COLO668 (cell line): ENCODE results near the gene CAPN12.
A peak's percentile ranks its signal among the peaks of the same experiment; 100 is the strongest.

Experiments
- DNase-seq: peaks from one replicate; lab custom pipeline; 2025; ENCODE audit not compliant: unreplicated experiment; lab: John Stamatoyannopoulos, UW

CAPN12 gene

DNA sequence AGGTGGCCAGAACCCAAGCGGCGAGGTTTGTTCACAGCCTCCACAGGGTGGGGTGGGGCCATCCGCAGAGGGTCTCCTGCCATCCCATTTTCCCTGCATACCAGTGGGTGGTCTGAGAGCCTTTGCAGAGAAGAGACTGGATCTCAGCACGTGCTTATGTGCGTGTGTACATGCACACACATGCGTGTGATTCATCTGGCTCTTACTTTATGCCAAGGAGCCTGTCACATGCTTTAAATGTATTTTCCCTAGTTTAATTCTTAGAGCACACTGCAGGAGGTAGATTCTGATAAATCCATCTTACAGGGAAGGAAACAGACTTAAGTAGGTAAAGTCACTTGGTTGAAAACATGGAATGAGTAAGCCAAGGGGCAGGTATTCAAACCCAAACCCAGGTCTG is 47.1 kb downstream of the CAPN12 start:
- DNase-seq: no peak

DNA sequence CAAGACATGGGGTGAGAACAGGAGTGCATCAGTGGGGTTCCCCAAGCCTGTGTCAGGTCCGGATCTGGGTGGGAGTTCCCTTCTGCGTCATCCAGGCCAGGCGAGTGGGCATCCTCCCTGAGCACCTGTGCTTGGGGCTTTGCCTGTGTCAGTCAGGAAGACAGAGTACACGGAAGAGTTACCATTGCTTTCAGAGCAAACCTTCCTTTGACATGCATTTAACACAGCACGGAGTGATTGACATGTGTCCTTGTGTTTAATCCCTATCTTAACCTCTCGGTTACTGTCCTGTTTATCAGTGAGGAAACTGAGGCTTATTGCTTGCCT is 47.6 kb downstream of the CAPN12 start:
- no peak for DNase-seq

DNA sequence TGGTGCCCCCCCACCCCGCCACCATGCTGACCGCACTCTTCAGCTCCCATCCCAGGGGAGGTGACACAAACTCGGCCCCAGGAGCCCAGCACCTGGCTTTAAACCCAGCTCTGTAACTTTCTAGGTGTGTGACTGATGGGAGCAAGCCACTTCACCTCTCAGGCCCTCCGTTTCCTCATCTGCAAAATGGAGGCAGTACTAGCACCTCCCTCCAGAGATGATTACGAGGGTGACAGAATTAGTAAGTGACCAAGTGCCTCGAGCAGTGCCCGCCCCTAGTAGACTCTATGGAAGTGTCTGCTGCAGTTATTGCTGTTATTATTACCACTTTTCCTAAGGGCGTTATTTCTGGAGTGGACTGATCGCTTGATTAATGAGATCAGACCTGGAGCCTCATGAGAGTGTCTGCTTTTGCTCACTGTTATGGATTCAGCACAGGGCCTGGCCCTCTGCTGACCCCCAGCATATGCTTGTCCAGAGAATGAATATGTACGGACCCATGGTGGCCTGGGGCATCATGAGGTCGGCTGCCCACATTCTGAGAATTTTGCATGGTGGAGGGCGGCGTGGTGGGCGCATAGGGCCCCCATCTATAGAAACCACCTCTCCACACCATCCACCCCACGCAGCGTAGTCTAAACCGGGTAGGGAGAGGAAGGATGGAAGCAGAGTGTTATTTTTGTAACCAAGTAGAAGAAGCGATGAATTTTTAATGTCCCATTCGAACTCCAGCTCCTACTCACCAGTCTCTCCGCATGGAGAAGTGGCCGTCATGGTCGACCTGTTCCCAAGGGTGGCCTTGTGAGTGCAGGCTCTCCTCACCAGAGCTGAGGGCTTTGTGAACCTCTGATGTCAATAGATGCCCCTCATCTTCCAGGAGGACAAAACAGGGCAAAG is 48.2 kb downstream of the CAPN12 start:
- no peak for DNase-seq

DNA sequence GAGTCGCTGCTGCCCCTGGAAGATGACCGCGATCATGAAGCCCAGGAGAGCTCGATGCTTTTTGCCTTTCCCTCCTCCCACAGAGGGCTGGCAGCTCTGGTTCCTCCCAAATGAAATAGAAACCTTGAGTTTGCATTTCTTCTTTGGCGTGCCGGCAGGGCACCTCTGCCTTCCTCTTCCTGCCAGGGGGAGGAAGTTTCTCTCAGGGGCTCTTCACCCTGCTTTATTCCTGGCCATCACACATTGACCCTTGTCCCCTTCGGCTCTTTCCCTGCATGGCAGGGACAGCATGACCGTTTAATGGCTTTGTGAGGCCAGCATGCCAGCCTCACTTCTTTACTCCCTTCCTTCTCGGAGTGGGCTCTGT is 49.0 kb downstream of the CAPN12 start:
- no peak for DNase-seq

DNA sequence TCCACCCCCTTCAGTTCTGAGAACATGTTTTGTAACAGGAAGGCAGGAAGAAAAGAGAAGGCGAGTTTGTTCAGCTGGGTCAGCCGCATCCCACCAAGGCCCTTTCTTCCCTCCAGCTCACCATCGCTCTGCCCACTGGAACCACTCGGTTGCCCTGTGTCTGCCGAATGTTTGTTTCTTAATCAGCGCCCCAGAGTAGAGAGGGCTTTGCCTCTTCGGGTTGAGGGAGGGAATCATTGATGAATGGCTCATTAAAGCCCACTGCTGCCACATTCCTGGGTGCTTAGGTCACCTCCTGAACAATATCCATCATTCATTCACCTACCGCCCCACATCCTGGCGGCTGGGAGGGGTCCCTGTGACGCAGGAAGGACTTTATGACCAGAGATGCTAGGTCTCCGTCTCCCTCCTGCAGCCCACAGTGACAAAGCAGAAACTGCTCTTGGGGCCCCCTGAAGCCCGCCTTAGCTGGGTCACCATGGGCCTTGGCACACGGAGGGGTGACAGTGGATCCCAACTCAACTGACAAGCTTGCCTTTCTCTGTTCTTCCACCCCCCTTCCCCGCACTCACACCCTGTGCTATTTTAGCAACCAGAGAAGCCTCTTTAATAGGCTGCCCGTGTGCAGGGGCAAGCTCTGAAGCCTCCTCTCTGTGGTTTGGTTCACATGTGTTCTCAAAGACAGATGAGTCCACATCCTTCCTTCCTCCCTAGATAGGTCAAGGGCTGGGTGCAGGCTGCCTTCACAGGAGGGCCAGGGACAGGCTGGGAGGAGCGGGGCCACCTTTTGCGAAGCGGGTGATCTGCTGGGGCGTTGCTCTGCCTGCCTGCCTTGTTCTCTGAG is 50.7 kb downstream of the CAPN12 start:
- no peak for DNase-seq

DNA sequence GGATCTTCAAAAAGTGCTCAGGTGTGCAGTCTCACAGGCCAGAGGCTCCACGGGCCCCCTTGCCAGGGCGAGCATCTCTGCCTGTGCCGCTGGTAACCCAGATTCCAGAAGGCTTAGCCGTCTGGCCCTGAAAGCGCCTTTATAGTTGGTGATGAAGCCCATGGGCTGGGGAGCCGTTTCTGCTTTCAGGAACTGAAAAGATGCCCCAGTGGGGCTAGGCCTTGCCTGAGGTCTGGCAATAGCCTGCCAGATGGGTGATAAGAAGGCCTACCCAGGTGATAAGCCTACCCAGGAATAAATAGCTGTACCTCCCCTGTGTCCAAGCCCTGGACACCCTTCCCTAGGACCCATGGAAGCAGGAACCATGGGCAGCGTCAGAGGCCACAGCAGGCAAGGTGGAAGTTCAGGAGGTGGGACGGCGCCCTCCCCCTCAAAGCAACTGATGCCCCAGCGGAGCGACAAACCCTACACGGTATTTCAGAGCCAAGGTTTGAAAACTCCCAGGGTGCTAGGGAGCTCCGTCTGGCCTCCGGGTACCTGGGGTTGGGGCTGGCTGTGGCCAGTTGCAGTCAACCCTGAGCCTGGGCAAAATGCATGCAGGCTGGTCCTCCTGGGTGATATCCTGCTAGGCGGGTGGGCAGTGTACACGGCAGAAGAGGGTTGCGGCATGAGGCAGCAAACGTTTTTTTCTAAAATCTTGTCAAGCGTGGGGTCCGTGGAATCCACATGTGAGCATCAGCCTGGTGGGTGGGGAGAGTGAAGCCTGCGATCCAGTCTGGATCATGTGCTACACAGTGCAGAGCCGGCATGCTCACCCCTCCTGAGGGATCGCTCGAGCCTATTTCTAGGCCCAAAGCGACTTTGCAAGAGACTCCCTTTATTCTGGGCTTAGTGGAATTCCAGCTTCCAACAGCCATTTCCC is 51.6 kb downstream of the CAPN12 start:
- DNase-seq: no peak

DNA sequence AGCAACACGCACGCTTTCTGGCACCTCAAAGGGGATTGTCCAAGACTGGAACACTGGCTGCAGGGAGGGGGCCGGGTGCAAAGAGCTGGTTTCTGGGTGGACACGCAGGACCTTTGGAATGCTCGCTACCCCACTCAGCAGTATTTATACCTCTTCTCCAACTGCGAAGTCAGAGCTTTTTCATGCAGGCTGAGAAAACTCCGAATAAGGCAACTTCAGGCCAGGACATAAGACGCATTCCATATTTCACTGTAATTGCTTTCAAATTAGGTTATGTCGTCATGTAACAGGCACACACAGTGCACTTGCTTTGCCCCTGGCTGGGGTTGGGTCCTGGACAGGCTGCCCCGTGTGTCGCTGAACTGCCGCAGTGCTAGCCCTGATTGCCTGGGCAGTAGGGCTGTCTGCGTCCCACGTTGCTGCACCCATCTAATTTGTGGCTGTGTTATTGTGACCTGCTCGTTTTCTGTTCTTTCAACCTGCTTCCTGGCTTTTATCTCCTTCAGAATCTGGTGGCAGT is 52.3 kb downstream of the CAPN12 start:
- no peak for DNase-seq

DNA sequence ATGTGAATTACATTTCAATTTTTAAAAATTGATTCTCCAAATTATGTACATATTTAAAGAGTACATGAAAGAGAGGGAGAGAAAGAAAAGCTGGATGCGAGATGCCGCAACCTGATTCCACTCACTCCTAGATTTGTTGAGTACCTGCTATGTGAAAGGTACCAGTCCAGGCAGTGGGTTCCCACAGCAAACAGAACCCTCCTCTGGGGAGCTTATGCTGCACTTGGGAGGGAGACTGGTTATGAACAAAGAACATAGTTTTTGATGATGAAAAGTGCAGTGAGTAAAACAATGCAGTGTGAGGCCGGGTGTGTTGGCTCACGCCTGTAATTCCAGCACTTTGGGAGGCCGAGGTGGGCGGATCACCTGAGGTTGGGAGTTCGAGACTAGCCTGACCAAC is 53.4 kb downstream of the CAPN12 start:
- no peak for DNase-seq

DNA sequence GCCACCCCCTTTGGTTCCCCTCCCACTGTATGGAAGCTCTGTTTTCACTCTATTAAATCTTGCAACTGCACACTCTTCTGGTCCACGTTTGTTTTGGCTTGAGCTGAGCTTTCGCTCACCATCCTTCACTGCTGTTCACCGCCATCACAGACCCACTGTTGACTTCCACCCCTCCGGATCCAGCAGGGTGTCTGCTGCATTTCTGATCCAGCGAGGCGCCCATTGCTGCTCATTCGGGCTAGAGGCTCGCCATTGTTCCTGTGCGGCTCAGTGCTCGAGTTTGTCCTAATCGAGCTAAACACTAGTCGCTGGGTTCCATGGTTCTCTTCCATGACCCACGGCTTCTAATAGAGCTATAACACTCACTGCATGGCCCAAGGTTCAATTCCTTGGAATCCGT is 54.1 kb downstream of the CAPN12 start:
- DNase-seq: no peak

DNA sequence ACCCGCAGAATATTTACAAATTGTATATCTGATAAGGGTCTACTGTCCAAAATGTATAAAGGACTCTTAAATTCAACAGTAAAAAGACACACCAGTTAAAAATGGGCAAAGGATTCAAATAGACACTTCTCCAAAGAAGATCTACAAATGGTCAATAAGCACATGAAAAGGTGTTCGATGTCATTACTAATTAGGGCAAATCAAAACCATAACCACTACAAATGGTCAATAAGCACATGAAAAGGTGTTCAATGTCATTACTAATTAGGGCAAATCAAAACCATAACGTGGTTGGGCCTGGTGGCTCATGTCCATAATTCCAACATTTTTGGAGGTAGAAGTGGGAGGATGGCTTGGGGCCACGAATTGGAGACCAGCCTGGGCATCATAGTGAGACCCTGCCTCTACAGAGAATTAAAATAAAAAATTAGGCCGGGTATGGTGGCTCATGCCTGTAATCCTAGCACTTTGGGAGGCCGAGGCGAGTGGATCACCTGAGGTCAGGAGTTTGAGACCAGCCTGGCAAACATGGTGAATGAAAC is 56.4 kb downstream of the CAPN12 start:
- DNase-seq: no peak

DNA sequence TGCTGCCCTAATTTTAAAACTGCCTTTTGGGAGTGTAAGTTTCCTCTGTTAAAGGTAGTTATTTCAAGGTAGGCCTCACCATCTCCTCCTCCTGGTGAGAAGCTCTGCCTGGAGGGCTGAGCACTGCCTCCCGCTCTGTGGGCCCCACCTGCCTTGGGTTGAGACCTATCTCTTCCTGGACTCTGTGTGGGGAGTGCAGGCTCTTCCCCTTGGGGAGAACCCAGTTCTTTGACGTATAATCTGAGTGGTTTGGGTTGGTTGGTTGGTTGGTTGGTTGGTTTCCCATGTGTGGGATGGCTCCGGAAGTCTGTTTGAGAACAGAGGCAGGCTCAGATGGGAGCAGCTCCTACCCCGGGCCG is 57.8 kb downstream of the CAPN12 start:
- DNase-seq: peak; percentile 55

DNA sequence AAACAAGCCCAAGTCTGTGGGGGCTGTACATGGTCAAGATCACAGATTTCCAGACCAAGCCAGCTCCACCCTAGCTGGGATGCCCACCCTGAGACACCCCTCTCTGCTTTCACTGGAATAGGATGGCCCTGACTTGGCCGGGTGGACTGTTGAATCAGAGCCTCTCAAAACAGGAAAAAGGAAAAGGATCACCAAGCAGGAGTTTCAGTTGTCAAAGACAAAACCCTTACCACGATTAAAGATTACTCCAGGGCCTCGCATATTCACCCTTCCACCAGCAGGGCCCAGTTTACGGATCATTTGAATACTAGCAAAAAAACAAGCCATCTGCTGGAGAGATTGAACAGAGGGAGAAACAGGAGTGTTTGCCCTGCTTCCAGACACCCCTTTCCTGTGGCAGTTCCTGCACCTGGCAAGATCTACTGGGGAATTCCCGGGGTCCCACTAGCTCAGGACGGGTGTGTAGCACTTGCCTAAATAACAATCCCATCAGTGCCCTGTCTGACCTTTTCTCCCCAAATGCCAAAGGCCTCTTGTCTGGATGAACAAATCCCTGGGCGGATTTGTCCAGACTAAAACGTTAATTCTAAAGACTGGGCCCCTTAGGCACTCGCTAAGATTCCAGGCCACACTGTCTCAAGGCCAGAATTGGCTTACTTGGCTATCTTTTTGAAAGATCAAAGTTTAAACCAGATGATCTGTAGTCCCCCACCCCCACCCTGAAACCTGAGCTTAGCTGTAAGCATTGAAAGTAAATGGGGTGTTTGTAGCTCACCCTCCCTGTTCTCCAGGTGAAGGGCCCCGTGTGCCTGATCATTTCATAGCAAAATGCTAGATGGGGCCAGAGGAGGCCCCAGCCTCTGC is 58.4 kb downstream of the CAPN12 start:
- peak; percentile 56 for DNase-seq

DNA sequence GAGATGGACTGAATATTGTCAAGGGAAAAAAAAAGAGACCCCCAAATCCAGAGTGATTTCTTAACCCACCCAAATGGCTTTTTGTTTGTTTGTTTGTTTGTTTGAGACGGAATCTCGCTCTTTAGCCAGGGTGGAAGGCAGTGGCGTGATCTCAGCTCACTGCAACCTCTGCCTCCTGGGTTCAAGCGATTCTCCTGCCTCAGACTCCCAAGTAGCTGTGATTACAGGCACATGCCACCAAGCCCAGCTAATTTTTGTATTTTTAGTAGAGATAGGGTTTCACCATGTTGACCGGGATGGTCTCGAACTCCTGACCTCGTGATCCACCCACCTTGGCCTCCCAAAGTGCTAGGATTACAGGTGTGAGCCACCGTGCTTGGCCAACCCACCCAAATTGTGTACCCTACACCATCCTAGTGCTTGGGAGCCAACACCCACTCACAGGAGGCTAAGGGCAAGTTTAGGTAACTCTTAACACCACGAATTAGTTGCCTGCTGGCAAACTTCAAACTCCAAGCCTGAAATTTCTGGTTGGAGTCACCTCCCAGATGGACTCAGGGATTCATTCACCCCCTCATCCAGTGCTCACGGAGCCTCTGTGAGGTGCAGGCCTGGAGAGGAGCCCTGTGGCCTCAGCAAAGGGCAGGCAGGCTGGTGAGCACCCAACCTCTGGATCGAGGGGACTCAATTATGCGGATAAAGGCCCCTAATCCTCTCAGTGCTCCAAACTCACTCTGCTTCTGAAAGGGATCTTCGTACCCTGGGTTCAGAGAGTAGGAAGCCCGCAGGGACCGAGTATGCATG is 59.2 kb downstream of the CAPN12 start:
- no peak for DNase-seq

DNA sequence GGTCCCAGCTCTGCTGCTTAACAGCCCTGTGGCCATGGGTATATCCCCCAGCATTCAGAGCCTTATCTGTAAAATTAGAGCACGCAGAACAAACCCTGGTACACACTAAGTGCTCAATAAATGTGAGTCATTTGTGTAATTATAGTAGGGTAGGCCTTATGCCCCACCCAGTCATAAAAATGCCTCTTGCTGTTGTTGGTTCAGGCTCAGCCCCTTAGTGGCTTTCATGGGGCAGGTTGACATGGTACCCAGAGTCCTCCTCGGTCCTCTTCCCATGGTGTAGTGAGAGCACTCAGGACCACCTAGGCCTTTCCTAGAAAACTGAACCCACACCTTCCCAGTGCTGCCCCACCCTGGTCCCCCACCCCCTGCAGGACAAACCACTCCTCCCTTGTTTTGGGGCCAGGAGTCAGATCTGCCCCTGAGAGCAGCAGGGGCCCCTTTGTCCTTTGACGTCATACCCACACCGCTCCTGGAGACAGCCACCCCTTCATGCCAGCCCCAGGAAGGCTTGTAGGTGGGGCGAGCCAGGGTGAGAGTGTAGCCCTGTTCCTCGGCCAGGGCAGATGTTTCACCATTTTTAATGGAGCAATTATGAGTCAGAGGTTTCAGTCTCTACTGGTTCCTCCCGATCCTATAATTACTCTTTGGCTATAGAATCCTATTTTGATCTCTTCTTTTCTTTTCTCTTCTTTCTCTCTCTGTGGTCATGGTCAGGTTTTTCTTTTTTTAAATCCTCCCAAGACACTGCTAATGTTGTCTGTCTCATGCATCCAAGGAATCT is 60.0 kb downstream of the CAPN12 start:
- DNase-seq: peak; percentile 60

DNA sequence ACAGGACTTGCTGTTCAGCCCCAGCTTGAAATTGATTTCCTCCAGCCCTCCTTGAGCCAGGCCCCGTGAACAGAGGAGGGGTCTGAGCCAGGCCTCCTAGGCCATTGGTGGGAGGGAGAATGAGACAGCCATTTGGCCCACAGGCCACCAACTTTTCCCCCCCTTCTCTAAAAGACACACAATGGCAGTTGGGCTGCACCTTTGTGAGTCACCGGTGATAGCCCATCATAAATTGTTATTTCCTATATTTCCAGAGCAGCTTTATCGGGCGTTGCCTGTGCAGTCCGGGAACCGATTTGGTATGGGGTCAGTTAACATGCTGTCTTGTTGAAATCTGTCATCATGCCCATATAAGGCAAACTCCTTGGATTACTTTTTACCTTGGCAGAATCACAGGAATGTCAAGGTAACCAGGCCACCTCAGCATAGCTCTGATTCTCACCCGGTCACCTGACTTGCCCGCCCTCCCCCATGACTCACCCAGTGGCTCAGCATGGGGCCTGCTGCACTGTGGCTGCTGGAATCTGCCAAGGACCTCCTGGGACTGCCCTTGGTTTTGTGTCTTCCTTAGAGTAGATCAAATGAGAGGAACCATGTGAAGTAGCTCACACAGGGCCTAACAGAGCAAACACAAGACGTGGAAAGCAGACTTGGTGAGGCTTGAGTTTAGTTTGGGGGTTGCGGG is 60.7 kb downstream of the CAPN12 start:
- DNase-seq: peak; percentile 76

DNA sequence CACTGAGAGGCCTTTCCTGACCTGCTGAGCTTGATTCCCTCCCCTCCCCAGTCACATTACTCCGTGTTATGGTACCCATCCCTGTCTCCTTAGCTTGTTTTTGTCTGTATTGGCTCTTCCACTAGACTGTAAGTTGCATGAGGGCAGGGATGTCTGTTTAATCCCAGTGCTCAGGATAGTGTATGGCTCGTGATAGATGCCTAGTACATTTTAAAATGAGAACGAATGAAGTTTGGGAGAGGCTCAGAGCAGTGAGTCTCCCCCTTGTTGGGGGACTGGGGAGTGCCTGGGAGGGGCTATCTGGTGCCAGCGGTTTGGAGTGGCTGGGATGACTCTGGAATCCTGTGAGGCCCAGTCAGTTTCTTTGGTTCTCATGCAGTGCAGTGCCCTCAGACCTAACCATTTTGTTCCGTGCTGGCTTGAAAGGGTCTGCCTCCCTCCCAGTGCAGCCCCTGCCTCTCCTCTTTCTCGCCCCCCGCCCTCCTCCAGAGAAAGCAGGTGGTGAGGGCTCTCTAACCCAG is 61.3 kb downstream of the CAPN12 start:
- no peak for DNase-seq

DNA sequence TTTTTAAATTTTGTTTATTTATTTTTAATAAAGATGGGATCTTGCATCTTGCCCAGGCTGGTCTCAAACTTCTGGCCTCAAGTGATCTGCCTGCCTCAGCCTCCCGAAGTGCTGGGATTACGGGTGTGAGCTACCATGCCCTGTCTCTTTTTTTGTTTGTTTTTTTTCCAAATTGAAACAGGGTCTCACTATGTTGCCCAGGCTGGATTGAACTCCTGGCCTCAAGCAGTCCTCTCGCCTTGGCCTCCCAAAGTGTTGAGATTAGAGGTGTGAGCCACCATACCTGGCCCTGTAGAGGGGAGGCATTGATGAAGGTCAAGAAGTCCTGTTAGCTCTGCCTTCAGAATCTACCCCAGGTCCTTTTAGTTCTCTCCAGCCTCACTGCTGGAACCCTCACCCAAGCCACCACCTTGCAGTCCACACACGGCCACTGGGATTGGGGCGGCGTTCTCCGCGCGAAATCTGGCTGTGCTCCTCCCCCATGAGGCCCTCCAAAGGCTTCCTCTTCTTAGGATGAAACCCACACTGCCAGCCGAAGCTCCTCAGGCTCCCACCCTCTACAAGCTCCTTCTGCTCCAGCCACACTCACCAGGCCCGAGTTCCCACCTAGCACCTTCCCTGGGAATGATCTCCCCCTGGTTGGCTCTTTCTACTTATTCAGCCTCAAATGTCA is 61.9 kb downstream of the CAPN12 start:
- DNase-seq: no peak
